Activated CD8-positive, alpha-beta memory T cell treated with anti-CD3 and anti-CD28 coated beads, Interleukin-2, amount 10 ng/mL, durations not matched to agents 7 days and 5 days (primary cell): ENCODE measurements around the gene KDM2A. TPM values are rescaled to one million over a fixed set of nuclear protein-coding genes. Genes with fewer than 3 reads are reported as not detected.
"Not testable (repeated sequence)": the region's sequence is repeated elsewhere in the genome, so short reads cannot be mapped to it uniquely, and the experiment has no call there.

ENCODE experiments used
- ATAC-seq: fragments of 150-1000 bp; cut with Tn5 transposase; one replicate; pipeline ENCODE4 v1.10.0; 2021; ENCODE audit warnings: moderate library complexity
- CTCF ChIA-PET: fragments of 350-600 bp; sonication (Branson Sonifier 250); formaldehyde crosslinking; loops from one replicate; lab custom pipeline; 2021; ENCODE audit warnings: antibody characterized with exemption; lab: Charles Lee
- DNase-seq: peaks from one replicate; pipeline ENCODE4 v3.0.0-alpha.2; 2020
- H3K27ac Mint-ChIP-seq: one replicate; pipeline ENCODE4 v1.8.0; 2021; ENCODE audit warnings: mild to moderate bottlenecking, mixed read lengths
- H3K27me3 Mint-ChIP-seq: one replicate; pipeline ENCODE4 v1.8.0; 2021; ENCODE audit warnings: mixed read lengths
- H3K36me3 Mint-ChIP-seq: one replicate; pipeline ENCODE4 v1.8.0; 2021; ENCODE audit warnings: mild to moderate bottlenecking, mixed read lengths
- H3K4me1 Mint-ChIP-seq: one replicate; pipeline ENCODE4 v1.8.0; 2021; ENCODE audit warnings: mixed read lengths
- H3K4me3 Mint-ChIP-seq: one replicate; pipeline ENCODE4 v1.8.0; 2021; ENCODE audit warnings: mild to moderate bottlenecking, moderate library complexity, mixed read lengths
- H3K9me3 Mint-ChIP-seq: one replicate; pipeline ENCODE4 v1.8.0; 2022; ENCODE audit warnings: low read depth, mixed read lengths
- total RNA-seq, 2 experiments: library from RNA; stranded (reverse); gene quantifications; one replicate each; pipeline ENCODE4 v1.2.3, GENCODE V29; 2021

The KDM2A gene
- total RNA-seq, 2 experiments from 2014 or later, result 93.6 to 116 TPM

DNA sequence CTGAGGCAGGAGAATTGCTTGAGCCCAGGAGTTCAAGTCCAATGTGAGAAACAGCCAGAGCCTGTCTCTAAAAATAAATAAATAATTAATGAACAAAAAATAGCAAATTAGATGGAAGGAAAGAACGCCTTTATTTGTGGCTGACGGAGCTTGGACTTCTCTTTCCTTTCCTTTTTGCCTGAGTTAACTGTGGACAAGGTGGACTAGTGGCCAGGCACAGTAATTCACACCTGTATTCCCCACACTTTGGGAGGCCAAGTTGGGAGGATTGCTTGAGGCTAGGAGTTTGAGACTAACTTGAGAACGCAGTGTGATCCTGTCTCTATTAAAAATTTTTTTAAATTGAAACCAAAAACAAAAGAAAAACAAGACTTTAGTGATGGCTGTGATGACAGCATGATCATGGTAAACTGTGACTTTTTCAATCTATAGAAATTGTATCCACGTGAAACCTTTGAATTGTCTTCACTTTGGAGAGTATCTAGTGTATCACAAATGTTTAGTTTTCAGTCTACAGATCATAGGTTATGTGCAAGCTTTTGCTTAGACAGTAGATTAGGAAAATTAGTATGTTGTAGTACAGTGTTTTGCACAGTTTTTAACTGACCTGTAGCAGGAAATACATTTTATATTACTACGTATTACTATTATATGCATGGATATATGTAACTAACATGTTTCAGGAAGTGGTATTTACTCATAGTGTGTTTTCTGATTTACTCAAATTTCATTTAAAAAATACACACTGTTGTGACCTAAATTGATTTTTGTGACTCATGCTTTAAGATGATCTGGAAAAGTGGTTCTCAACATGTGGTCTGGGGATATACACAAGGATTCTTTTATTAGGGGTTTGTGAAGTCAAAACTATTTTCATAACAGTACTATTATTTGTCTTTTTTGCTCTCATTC lies 42.1 kb downstream of the KDM2A start:
- Mint-ChIP-seq H3K36me3 (peaks cover 12% of the 10 kb centered on the region), H3K4me1 (peaks cover 27% of the 10 kb centered on the region), H3K27me3 (no peaks in the 10 kb centered on the region), H3K27ac (no peak overlapping the region), H3K9me3 (no peaks in the 10 kb centered on the region), H3K4me3 (no peak overlapping the region)
- no peak for DNase-seq
- CTCF ChIA-PET, result no interaction called here
- peak; percentile 80 for ATAC-seq

DNA sequence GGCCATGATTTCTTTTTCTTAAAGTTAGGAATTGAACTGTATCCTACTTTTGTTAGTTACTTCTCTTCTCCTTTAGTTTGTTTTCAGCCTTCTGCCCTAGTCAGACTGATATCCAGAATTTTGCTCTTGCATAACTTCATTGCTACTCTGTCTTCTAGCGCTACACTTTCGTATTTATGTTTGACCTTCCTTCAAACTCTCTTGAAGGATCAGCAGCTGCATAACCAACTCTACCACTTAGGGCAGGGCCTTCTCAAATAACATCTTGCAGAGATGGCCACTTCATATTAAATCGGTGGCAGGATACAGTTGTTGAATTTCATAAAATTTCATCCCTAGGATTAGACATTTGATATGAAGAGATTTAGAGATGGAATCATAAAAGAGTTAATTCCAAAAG lies 43.9 kb downstream of the KDM2A start:
- Mint-ChIP-seq H3K9me3 (no peaks in the 10 kb centered on the region), H3K4me1 (peaks cover 27% of the 10 kb centered on the region), H3K27me3 (no peaks in the 10 kb centered on the region), H3K36me3 (peaks cover 11% of the 10 kb centered on the region), H3K4me3 (no peak overlapping the region), H3K27ac (no peak overlapping the region)
- DNase-seq (no peak), ATAC-seq (no peak)
- CTCF ChIA-PET, result interaction anchor here (0.8 kb wide), 1 partner anchor 44 kb away, joined by 3 read pairs; the partner anchor contains the start of gene KDM2A

DNA sequence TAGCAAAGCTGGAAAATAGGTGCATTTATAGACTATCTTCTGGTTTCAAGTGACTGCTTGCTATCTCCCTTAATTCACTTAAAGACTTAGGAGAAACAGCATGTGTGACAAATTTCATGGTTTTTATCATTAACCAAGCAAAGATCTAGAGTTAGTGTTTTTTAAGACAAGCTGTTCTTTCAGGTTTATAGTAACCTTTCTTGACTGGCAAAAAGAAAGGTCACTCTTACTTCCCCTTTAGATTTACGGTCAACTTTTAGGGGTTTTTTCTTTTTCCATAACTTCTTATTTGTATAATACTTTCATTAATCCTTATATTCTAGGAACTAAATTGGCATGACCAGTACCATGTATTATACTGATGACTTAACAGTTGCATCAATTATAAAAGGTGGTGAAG lies 46.6 kb downstream of the KDM2A start:
- H3K27me3 Mint-ChIP-seq, result no peaks in the 10 kb centered on the region
- ATAC-seq (no peak), DNase-seq (no peak)
- CTCF ChIA-PET, result interaction anchor here (1.1 kb wide), 1 partner anchor 51 kb away, joined by 3 read pairs; no protein-coding TSS in a partner anchor
- H3K9me3 Mint-ChIP-seq, result no peaks in the 10 kb centered on the region
- peaks cover 9% of the 10 kb centered on the region for H3K36me3 Mint-ChIP-seq
- no peak overlapping the region for H3K27ac Mint-ChIP-seq
- peaks cover 30% of the 10 kb centered on the region for H3K4me1 Mint-ChIP-seq
- H3K4me3 Mint-ChIP-seq, result no peak overlapping the region

DNA sequence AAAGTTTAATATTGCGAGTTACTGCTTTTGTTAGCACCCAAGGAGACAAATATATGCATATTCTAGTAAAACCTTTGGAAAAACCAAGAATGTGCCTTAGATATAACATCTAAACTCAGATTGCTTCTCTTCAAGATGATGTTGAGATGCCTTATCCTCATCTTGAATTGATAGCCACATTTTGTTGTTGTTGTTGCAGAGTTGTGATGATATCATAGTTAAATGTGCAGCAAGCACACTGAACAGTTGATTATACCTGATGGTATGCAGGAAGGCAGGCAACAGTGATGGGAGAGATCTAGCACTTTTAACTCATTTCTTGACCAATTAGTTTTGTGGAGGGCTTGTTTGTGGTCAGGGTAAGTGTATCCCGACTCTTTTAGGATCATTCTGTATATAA lies 48.0 kb downstream of the KDM2A start:
- H3K36me3 Mint-ChIP-seq, result peaks cover 12% of the 10 kb centered on the region
- H3K4me3 Mint-ChIP-seq, result no peak overlapping the region
- CTCF ChIA-PET, result interaction anchor here (0.8 to 2.4 kb wide), 11 partner anchors 12 to 208 kb away, joined by 3 to 12 read pairs (median 4); partner anchors contain the start of genes PC and RHOD
- peaks cover 20% of the 10 kb centered on the region for H3K4me1 Mint-ChIP-seq
- no peak for DNase-seq
- no peaks in the 10 kb centered on the region for H3K9me3 Mint-ChIP-seq
- ATAC-seq, result no peak
- H3K27ac Mint-ChIP-seq, result no peak overlapping the region
- no peaks in the 10 kb centered on the region for H3K27me3 Mint-ChIP-seq

DNA sequence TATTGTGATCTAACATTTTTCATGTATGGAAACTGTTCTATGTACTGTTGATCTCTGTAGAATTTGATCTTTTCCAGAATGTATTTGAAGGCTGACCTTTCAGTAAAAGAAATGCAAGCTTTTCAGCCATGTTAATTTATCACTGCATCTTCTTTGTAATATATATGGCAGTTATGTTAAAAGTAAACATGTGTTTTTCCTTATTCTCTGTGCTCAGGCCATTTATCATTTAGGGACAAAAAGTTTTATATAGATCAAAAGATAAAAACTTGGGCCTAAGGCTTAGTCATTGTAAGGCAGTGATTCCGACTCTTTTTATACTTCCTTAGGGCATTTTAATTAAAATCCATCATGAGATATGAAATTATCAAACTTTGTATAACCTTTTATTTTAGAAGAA lies 48.7 kb downstream of the KDM2A start:
- Mint-ChIP-seq H3K27ac (no peak overlapping the region), H3K4me1 (peaks cover 19% of the 10 kb centered on the region), H3K27me3 (no peaks in the 10 kb centered on the region), H3K4me3 (no peak overlapping the region), H3K36me3 (peaks cover 12% of the 10 kb centered on the region), H3K9me3 (no peaks in the 10 kb centered on the region)
- ATAC-seq (no peak), DNase-seq (no peak)
- CTCF ChIA-PET, result interaction anchor here (0.6 to 2.4 kb wide), 14 partner anchors 12 to 209 kb away, joined by 3 to 12 read pairs (median 4); partner anchors contain the start of genes PC and RHOD

DNA sequence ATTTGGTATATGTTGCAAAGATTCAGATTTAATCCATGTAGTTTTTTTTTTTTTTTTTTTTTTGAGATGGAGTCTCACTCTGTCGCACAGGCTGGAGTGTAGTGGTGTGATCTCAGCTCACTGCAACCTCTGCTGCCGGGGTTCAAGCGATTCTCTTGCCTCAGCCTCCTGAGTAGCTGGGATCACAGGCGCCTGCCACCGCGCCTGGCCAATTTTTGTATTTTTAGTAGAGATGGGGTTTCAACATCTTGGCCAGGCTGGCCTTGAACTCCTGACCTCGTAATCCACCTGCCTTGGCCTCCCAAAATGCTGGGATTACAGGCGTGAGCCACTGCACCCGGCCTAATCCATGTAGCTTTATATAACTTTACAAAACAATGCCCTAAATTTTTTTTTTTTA lies 49.8 kb downstream of the KDM2A start:
- CTCF ChIA-PET, result interaction anchor here (0.7 to 2.7 kb wide), 4 partner anchors 10 to 623 kb away, joined by 3 to 12 read pairs (median 4); partner anchors contain the start of gene ZDHHC24
- H3K4me3 Mint-ChIP-seq, H3K36me3 Mint-ChIP-seq, H3K27ac Mint-ChIP-seq, DNase-seq, ATAC-seq, H3K9me3 Mint-ChIP-seq, H3K27me3 Mint-ChIP-seq: not testable (repeated sequence)
- H3K4me1 Mint-ChIP-seq, result peaks cover 16% of the 10 kb centered on the region

DNA sequence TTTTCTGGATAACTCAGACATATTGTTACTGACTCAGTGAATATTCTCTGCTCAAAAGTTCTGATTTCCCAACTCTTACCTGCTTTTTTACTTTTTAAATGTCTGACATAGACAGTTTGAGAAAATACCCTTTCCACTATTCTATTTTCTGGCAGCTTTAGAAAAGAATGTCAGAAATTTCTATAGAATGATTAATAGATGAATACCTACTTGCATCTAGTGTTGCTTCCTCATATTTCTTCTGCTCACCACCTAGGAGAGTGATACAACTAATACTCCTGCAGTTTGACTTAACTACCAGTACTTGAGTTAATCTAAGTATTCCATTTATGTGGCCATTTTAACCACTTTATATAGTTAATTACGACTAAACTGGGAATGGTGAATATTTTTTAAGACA lies 55.2 kb downstream of the KDM2A start:
- no peaks in the 10 kb centered on the region for H3K9me3 Mint-ChIP-seq
- H3K36me3 Mint-ChIP-seq, result peaks cover 4% of the 10 kb centered on the region
- ATAC-seq, result no peak
- H3K27me3 Mint-ChIP-seq, result no peaks in the 10 kb centered on the region
- no peak overlapping the region for H3K4me3 Mint-ChIP-seq
- peaks cover 6% of the 10 kb centered on the region for H3K4me1 Mint-ChIP-seq
- no peak for DNase-seq
- CTCF ChIA-PET, result no interaction called here
- no peak overlapping the region for H3K27ac Mint-ChIP-seq

DNA sequence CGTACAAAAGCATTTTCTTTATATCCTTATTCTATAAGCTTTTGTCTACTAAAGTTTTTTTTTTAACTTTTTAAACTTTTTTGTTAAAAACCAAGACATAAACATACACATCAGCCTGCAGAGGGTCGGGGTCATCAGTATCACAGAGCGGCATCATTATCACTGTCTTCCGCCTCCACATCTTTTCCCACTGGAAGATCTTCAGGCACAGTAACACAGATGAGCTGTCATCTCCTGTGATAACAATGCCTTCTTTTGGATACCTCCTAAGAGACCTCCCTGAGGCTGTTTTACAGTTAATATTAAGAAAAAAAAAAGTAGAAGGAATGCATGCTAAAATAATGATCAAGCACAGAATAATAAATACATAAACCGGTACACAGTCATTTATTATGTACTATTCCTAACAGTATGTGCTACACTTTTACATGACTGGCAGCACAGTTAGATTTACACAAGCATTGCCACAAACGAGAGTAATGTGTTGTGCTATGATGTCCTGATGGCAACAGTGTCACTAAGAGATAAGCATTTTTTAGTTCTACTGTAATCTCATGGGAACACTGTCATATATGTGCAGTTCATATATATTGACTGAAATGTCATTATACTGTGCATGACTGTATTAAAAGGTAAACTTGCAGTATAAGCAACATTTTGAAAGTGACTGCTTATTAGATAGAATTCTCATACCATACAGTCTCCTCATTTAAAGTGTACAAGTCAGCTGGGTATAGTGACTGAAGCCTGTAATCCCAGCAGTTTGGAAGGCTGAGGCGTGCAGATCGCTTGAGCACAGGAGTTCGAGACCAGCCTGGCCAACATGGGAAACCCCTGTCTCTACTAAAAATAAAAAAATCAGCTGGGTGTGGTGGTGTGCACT lies 58.6 kb downstream of the KDM2A start:
- H3K36me3 Mint-ChIP-seq, result peaks cover 10% of the 10 kb centered on the region
- H3K27ac Mint-ChIP-seq, result no peak overlapping the region
- H3K4me1 Mint-ChIP-seq, result peaks cover 4% of the 10 kb centered on the region
- ATAC-seq (no peak), DNase-seq (no peak)
- H3K9me3 Mint-ChIP-seq, result no peaks in the 10 kb centered on the region
- no peaks in the 10 kb centered on the region for H3K27me3 Mint-ChIP-seq
- CTCF ChIA-PET, result no interaction called here
- H3K4me3 Mint-ChIP-seq, result no peak overlapping the region

DNA sequence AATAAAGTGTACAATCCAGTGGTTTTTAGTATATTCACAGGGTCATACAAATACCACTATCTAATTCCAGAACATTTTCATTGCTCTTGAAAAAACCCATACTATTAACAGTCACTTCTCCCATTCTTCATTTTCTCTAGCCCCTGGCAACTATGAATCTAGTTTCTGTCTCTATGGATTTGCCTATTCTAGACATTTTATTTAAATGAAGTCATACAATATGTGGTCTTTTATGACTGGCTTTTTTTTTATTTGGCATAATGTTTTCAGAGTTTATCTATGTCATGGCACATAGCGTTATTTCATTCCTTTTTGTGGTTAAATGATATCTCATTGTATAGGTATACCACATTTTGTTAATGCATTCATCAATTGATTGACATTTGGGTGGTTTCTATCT lies 59.4 kb downstream of the KDM2A start:
- Mint-ChIP-seq H3K27me3 (no peaks in the 10 kb centered on the region), H3K9me3 (no peaks in the 10 kb centered on the region), H3K36me3 (peaks cover 18% of the 10 kb centered on the region), H3K4me3 (no peak overlapping the region), H3K27ac (no peak overlapping the region), H3K4me1 (peaks cover 4% of the 10 kb centered on the region)
- no peak for DNase-seq
- CTCF ChIA-PET, result interaction anchor here (2.1 kb wide), 1 partner anchor 9 kb away, joined by 6 read pairs; no protein-coding TSS in a partner anchor
- no peak for ATAC-seq

DNA sequence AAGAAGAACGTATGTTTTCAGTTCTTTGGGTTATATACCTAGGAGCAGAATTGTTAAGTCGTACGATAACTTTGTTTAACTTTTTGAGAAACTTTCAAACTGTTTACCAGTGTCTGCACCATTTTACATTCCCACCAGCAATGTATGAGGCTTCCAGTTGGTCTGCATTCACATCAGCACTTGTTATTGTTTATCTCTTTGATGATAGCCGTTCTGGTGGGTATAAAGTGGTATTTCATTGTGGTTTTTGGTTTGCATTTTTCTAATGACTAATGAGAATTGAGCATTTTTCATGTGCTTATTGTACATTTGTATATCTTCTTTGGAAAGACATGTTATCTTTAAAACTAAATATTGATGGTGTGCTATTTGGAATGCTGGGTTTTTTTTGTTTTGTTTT lies 59.8 kb downstream of the KDM2A start:
- Mint-ChIP-seq H3K27ac (no peak overlapping the region), H3K4me1 (peaks cover 4% of the 10 kb centered on the region), H3K4me3 (no peak overlapping the region), H3K36me3 (peaks cover 21% of the 10 kb centered on the region), H3K27me3 (no peaks in the 10 kb centered on the region), H3K9me3 (no peaks in the 10 kb centered on the region)
- CTCF ChIA-PET, result interaction anchor here (2.1 kb wide), 1 partner anchor 9 kb away, joined by 6 read pairs; no protein-coding TSS in a partner anchor
- no peak for DNase-seq
- no peak for ATAC-seq

DNA sequence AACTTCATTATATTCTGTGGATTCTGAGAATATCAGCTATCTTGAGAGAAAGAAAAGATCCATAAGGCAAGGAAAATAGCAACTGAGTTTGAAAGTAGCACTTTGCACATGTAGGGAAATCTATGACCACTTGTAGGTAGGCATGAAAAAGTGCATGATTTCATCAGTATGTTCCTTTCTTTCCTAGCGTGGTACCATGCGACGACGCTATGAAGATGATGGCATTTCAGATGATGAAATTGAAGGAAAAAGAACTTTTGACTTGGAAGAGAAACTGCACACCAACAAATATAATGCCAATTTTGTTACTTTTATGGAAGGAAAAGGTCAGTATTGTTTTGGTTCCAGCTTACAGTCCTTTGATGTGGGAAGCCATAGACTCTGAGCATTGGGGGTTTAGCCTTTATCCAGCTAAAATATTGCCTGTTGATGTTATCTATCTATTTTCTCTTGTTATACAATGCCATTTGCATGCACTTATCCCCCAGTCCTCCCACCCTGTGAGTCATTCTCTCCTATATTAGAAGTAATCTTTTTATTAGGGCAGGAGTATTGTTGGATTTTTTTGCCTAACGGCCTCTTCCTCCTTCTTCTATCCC lies 60.9 kb downstream of the KDM2A start:
- no peak for ATAC-seq
- H3K4me3 Mint-ChIP-seq, result no peak overlapping the region

DNA sequence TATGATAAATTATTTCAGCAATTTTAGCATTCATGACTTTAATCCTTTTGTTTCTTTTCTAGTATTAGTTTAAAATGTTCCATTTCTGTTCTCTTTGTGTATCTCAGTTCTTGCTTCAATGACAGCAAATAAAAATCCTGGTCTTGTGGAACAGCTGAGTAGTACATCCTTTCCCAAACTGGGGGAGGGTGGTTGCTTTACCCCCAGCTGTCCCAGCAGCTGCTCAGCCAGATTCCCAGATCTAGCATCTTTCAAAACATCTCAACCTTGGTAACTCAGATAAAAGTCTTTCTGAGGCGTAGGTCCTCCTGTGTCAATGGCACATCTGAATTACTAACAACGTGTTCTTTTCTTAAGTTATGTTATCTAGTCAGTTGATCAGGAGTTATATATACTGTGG lies 75.0 kb downstream of the KDM2A start:
- peaks cover 14% of the 10 kb centered on the region for H3K36me3 Mint-ChIP-seq
- no peak for DNase-seq
- H3K9me3 Mint-ChIP-seq, result no peaks in the 10 kb centered on the region
- H3K27me3 Mint-ChIP-seq, result no peaks in the 10 kb centered on the region
- H3K4me1 Mint-ChIP-seq, result peaks cover 15% of the 10 kb centered on the region
- ATAC-seq, result no peak
- no peak overlapping the region for H3K27ac Mint-ChIP-seq
- CTCF ChIA-PET, result interaction anchor here (1.0 to 1.9 kb wide), 2 partner anchors 11 to 12 kb away, joined by 3 to 5 read pairs; no protein-coding TSS in a partner anchor
- no peak overlapping the region for H3K4me3 Mint-ChIP-seq

More for the DNA sequence above, 60.9 kb downstream of the KDM2A start:
- Mint-ChIP-seq H3K9me3 (no peaks in the 10 kb centered on the region), H3K27ac (no peak overlapping the region), H3K27me3 (no peaks in the 10 kb centered on the region), H3K36me3 (peaks cover 29% of the 10 kb centered on the region), H3K4me1 (peaks cover 2% of the 10 kb centered on the region)
- CTCF ChIA-PET, result interaction anchor here (0.6 to 2.1 kb wide), 4 partner anchors 10 to 72 kb away, joined by 3 to 6 read pairs (median 3); no protein-coding TSS in a partner anchor
- no peak for DNase-seq
